Sigmoid colon (tissue), 7 donors: ENCODE results near the gene IP6K3. TPM values are rescaled to one million over a fixed set of nuclear protein-coding genes. Genes with fewer than 3 reads are reported as not detected.
A peak's percentile ranks its signal among the peaks of the same experiment; 100 is the strongest.

Experiments used
- DNase-seq: peaks from one replicate; pipeline ENCODE4 v3.0.0-alpha.2; 2019
- H3K27ac ChIP-seq, 4 donors: fragments of 200-600 bp; sonication (generic); one replicate each; pipeline ENCODE4 v1.5.1; 2016 to 2019; ENCODE audit warnings: mild to moderate bottlenecking in 1 of 4
- H3K27me3 ChIP-seq, 3 donors: fragments of 200-600 bp; sonication (generic); one replicate each; pipeline ENCODE4 v1.5.1; 2019; ENCODE audit warnings: mild to moderate bottlenecking in 1 of 3
- H3K36me3 ChIP-seq, 4 donors: fragments of 200-600 bp; sonication (generic); one replicate each; pipeline ENCODE4 v1.5.1; 2016 to 2019
- H3K4me1 ChIP-seq, 4 donors: fragments of 200-600 bp; sonication (generic); one replicate each; pipeline ENCODE4 v1.5.1; 2017 to 2019
- H3K4me3 ChIP-seq, 4 donors: fragments of 200-600 bp; sonication (generic); one replicate each; pipeline ENCODE4 v1.5.1; 2017 to 2019; ENCODE audit warnings: mild to moderate bottlenecking in 2 of 4, moderate library complexity in 1 of 4
- H3K9me3 ChIP-seq, 4 donors: fragments of 200-600 bp in 3 of 4; sonication (generic) in 3 of 4; one replicate each; pipeline versions ENCODE4 v1.5.1 to v1.6.1; 2013 to 2019
- EP300 ChIP-seq, 4 donors: sonication (generic); formaldehyde crosslinking; IDR thresholded peaks; one replicate each; pipeline ENCODE4 v1.6.1; 2017; ENCODE audit warnings: antibody characterized with exemption in 4 of 4
- POLR2A ChIP-seq, 2 donors: fragments of 450-650 bp; IDR thresholded peaks; one replicate each; pipeline ENCODE4 v1.6.1; 2016; ENCODE audit warnings: antibody characterized with exemption in 2 of 2, mild to moderate bottlenecking in 2 of 2, moderate library complexity in 2 of 2
- POLR2AphosphoS5 ChIP-seq, 4 donors: sonication (generic); formaldehyde crosslinking; IDR thresholded peaks; one replicate each; pipeline ENCODE4 v1.6.1; 2017; ENCODE audit warnings: antibody characterized with exemption in 4 of 4
- WGBS, 2 donors: extraction: QIAGEN DNeasy Blood & Tissue Kit; methylation state at CpG; one replicate each; pipeline ENCODE4 v1.1.7; 2013; 5-methylcytosine and 5-hydroxymethylcytosine counted together
- intact Hi-C: fragments of 100-400 bp; cut with DNase I; formaldehyde crosslinking; loops from one replicate; pipeline ENCODE4 v1.15.1; 2023
- polyA plus RNA-seq, 3 donors: library from polyadenylated mRNA; stranded (reverse); fragments of 200-250 nt; gene quantifications; one replicate each; pipeline ENCODE4 v1.2.3, GENCODE V29; 2013
- total RNA-seq, 4 donors: library from RNA; depleted of rRNA; stranded (reverse); fragments of >200 nt; gene quantifications; one replicate each; pipeline ENCODE4 v1.1.0, GENCODE V29; 2016
- TF ChIP-seq, protein P1 (sequence below), 4 experiments: fragments of 450-650 bp in 3 of 4; fragments of 200-600 bp in 1 of 4; IDR thresholded peaks; one replicate each; pipeline ENCODE4 v1.5.1; 2016 to 2019; ENCODE audit warnings: antibody characterized with exemption in 4 of 4, mild to moderate bottlenecking in 3 of 4, moderate library complexity in 2 of 4
- donor health status: healthy with polysubstance abuse.
- donor health status: Bipolar disorder and iron deficiency.
- donor health status: healthy.

IP6K3 gene
- total and polyA plus RNA-seq, 7 donors, result 0.46 to 10.3 (median 4.9) TPM

DNA sequence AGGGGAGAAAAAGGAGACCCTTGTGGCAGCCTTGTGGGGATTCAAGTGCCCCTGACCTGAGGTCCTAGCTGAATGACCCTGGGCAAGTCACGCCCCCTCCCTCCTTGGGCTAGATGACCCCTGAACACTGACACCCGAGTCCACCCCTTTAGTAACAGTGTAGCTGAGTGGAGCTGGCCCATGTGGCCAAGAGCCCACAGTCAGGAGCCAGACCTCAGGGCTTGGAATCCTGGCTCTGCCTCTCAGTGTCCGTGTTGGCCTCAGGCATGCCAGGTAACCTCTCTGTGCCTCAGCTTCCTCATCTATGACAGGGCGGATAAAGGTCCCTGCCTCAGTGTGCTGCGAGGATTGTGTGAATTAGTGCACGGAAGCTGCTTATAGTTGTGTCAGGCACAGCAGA, 14.3 kb downstream of the IP6K3 start:
- Histone ChIP-seq H3K4me3 (no peak overlapping the region), H3K9me3 (no peaks in the 10 kb centered on the region), H3K27me3 (no peaks in the 10 kb centered on the region), H3K4me1 (no peaks in the 10 kb centered on the region), H3K36me3 (peaks cover 0 to 63% (median 13%) of the 10 kb centered on the region in 4 donors), H3K27ac (no peak overlapping the region)
- no peak for DNase-seq
- WGBS, 2 donors, result 92 to 95% methylated on average over 6 of the region's 6 CpGs
- TF ChIP-seq POLR2A (IDR thresholded peaks at IDR 0.05) (no peak), POLR2AphosphoS5 (IDR thresholded peaks at IDR 0.05) (no peak), EP300 (IDR thresholded peaks at IDR 0.05) (no peak)
- TF ChIP-seq, protein P1, sequence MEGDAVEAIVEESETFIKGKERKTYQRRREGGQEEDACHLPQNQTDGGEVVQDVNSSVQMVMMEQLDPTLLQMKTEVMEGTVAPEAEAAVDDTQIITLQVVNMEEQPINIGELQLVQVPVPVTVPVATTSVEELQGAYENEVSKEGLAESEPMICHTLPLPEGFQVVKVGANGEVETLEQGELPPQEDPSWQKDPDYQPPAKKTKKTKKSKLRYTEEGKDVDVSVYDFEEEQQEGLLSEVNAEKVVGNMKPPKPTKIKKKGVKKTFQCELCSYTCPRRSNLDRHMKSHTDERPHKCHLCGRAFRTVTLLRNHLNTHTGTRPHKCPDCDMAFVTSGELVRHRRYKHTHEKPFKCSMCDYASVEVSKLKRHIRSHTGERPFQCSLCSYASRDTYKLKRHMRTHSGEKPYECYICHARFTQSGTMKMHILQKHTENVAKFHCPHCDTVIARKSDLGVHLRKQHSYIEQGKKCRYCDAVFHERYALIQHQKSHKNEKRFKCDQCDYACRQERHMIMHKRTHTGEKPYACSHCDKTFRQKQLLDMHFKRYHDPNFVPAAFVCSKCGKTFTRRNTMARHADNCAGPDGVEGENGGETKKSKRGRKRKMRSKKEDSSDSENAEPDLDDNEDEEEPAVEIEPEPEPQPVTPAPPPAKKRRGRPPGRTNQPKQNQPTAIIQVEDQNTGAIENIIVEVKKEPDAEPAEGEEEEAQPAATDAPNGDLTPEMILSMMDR (IDR thresholded peaks at IDR 0.05), result no peak
- intact Hi-C loops, result no loop called here

DNA sequence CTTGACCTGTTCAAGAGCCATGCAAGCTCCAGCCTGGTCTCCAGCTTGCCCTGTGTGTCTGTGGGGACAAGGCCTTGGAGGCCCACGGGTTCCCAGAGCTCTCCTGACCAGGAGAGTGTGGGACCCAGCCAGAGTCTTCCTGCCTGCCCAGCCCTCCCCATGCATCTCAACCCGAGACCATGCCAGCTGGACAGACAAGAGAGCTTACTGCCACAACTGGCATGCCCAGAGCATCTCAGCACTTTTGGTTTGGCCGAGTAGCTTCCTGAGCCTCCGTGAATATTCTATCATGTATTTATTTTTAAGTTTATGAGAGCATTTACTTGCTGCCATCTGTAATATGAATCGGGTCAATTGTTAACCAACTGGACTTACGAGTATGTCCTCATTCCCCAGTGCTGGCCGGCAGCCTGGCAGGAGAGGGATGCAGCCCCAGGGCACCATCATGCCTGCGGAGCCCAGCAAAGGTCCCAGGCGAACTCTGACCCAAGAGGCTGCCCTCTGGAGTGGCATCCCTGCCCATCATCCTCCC, 14.9 kb downstream of the IP6K3 start:
- no peaks in the 10 kb centered on the region for H3K9me3 ChIP-seq
- no peak overlapping the region for H3K27ac ChIP-seq
- 65 to 81% methylated on average over 9 of the region's 9 CpGs for WGBS, 2 donors
- H3K4me1 ChIP-seq, result no peaks in the 10 kb centered on the region
- no peak for TF ChIP-seq POLR2A (IDR thresholded peaks at IDR 0.05)
- TF ChIP-seq POLR2AphosphoS5 (IDR thresholded peaks at IDR 0.05), result no peak
- TF ChIP-seq, protein P1 (IDR thresholded peaks at IDR 0.05), result no peak
- TF ChIP-seq EP300 (IDR thresholded peaks at IDR 0.05), result no peak
- intact Hi-C loops, result no loop called here
- H3K4me3 ChIP-seq, result no peak overlapping the region
- H3K36me3 ChIP-seq, result peaks cover 0 to 65% (median 13%) of the 10 kb centered on the region in 4 donors
- no peaks in the 10 kb centered on the region for H3K27me3 ChIP-seq
- no peak for DNase-seq

DNA sequence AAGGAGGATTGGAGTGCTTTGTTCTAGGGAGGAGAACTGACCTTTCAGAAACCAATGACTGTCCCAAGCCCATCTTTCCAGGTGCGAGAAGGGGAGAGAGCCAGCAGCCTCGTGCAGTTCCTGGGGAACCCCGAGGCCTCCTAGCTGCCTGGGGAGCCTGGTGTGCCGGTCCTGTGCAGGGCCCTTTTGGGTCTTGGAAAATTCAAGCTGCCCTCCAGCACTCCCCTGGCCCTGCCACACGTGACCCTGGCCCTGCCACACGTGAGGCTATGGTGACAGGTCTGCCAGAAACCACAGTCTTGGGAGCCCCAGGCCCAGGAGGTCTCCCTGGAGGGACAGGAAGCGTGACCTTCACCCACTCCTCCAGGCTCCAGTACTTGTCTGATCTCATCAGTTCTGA, 15.7 kb downstream of the IP6K3 start:
- intact Hi-C loops, result no loop called here
- no peak overlapping the region for H3K27ac ChIP-seq
- no peaks in the 10 kb centered on the region for H3K4me1 ChIP-seq
- peaks cover 0 to 71% (median 13%) of the 10 kb centered on the region in 4 donors for H3K36me3 ChIP-seq
- TF ChIP-seq EP300 (IDR thresholded peaks at IDR 0.05) (no peak), POLR2AphosphoS5 (IDR thresholded peaks at IDR 0.05) (no peak), POLR2A (IDR thresholded peaks at IDR 0.05) (no peak)
- TF ChIP-seq, protein P1 (IDR thresholded peaks at IDR 0.05), result no peak
- no peak overlapping the region for H3K4me3 ChIP-seq
- no peaks in the 10 kb centered on the region for H3K27me3 ChIP-seq
- DNase-seq, result no peak
- 86 to 91% methylated on average over 7 of the region's 7 CpGs for WGBS, 2 donors
- H3K9me3 ChIP-seq, result no peaks in the 10 kb centered on the region

DNA sequence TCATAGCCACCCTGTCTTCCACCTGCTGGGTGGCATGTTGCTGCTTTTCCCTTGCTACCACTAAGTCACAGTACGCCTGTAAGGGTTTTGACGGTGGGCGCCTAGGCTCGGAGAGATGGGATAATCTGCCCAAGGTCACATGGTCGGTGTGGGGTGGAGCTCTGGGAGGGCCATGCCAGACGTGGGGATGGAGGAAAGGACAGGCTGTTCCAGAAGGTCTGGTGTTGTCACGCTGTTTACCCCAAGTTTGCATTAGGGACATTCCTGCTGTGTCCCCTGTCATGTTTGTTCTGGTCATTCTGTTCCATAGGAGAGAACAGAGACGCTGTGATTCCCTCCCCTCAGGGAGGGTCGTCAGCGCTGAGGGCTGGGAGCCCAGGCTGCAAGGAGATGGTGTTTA, 16.1 kb downstream of the IP6K3 start:
- Histone ChIP-seq H3K4me3 (no peak overlapping the region), H3K27ac (no peak overlapping the region), H3K4me1 (no peaks in the 10 kb centered on the region), H3K36me3 (peaks cover 0 to 67% (median 13%) of the 10 kb centered on the region in 4 donors), H3K27me3 (no peaks in the 10 kb centered on the region), H3K9me3 (no peaks in the 10 kb centered on the region)
- DNase-seq, result no peak
- 79 to 86% methylated on average over 10 of the region's 10 CpGs for WGBS, 2 donors
- intact Hi-C loops, result no loop called here
- peak in 1 of 4 donors; percentile 11 for TF ChIP-seq POLR2AphosphoS5 (IDR thresholded peaks at IDR 0.05)
- no peak for TF ChIP-seq POLR2A (IDR thresholded peaks at IDR 0.05)
- peak in 1 of 4 donors; percentile 62 for TF ChIP-seq EP300 (IDR thresholded peaks at IDR 0.05)

DNA sequence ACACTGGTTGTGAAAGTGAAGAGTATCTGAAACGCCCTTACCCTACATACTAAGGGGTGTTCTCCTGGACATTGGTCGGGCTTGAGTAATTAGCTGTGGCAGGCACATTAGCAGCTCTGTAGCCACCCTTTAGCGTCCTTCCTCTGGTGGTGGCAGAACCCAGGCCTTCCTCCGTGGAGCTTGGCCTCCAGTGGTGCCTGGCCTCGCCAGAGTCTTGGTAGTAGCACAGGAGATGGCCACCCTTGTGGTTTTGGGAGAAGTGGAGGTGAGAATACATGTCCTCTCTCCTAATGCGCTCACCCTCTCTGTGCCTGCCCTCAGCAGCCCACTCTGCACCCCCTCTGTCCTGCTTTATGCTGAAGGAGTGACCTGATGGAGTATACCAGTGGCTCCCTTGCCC, 17.6 kb downstream of the IP6K3 start:
- Histone ChIP-seq H3K36me3 (peaks cover 0 to 51% (median 5%) of the 10 kb centered on the region in 4 donors), H3K27me3 (no peaks in the 10 kb centered on the region), H3K4me1 (peaks cover 0 to 6% (median 0%) of the 10 kb centered on the region in 4 donors), H3K4me3 (no peak overlapping the region), H3K9me3 (no peaks in the 10 kb centered on the region), H3K27ac (no peak overlapping the region)
- WGBS, 2 donors, result 85 to 93% methylated on average over 6 of the region's 6 CpGs
- DNase-seq, result no peak
- TF ChIP-seq POLR2AphosphoS5 (IDR thresholded peaks at IDR 0.05) (no peak), EP300 (IDR thresholded peaks at IDR 0.05) (no peak)
- intact Hi-C loops, result no loop called here

DNA sequence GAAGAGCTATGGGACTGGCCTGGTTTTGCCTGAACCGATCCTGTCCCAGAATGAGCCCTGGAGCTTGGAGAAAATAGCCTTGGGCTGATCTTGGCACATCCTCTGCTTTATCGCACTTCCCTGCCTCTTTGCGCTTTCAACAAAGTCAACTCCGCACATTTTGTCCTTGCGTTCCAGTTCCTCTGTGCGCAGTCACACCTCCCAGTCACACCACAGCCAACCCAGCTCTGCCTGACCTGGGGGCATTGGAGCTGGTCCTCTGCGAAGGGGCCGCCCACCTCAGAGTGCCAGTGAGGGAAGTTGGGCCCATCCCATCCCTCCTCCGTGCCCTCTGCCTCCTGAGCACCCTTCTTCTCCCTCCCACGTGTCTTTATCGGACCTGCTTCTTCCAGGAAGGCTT, 18.3 kb downstream of the IP6K3 start:
- TF ChIP-seq, protein P1 (IDR thresholded peaks at IDR 0.05), result no peak
- no peak for TF ChIP-seq POLR2A (IDR thresholded peaks at IDR 0.05)
- TF ChIP-seq POLR2AphosphoS5 (IDR thresholded peaks at IDR 0.05), result no peak
- TF ChIP-seq EP300 (IDR thresholded peaks at IDR 0.05), result no peak
- H3K36me3 ChIP-seq, result peaks cover 0 to 46% (median 5%) of the 10 kb centered on the region in 4 donors
- WGBS, 2 donors, result 91 to 95% methylated on average over 11 of the region's 11 CpGs
- H3K4me1 ChIP-seq, result peaks cover 0 to 12% (median 3%) of the 10 kb centered on the region in 4 donors
- H3K4me3 ChIP-seq, result no peak overlapping the region
- intact Hi-C loops, result no loop called here
- no peaks in the 10 kb centered on the region for H3K27me3 ChIP-seq
- no peaks in the 10 kb centered on the region for H3K9me3 ChIP-seq
- no peak for DNase-seq
- H3K27ac ChIP-seq, result no peak overlapping the region
